PC-9 (cell line): ENCODE measurements around the gene FOXR1.

Experiments
- EZH2 ChIP-seq: fragments of 200-600 bp; sonication (generic); IDR thresholded peaks from 2 replicates; pipeline ENCODE4 v1.8.0; 2017; ENCODE audit warnings: antibody characterized with exemption, low read depth
- TF ChIP-seq, protein P1 (sequence below): fragments of 200-600 bp; sonication (generic); conservative IDR thresholded peaks from 2 replicates; pipeline ENCODE4 v1.6.1; 2017; ENCODE audit warnings: mixed run types, antibody characterized with exemption, mild to moderate bottlenecking, moderate library complexity

DNA sequence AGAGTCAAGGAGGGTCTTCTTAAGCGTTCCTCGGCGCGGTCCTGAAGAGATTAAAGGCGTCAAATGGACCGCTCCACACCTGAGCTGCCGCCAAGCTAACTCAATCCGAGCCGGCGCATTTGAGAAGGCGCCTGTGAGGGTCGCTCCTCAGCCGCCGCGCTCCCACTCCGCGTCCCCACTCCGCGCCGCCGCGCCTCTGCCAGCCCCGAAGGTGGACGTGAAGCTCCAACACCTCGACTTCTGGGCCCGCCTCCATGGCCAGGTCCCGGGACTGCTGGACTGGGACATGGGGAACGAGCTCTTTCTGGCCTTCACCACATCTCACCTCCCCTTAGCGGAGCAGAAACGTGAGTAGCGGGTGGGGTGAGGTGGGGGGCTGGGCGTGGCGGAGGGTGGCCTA, at the start of gene FOXR1:
- TF ChIP-seq, protein P1, sequence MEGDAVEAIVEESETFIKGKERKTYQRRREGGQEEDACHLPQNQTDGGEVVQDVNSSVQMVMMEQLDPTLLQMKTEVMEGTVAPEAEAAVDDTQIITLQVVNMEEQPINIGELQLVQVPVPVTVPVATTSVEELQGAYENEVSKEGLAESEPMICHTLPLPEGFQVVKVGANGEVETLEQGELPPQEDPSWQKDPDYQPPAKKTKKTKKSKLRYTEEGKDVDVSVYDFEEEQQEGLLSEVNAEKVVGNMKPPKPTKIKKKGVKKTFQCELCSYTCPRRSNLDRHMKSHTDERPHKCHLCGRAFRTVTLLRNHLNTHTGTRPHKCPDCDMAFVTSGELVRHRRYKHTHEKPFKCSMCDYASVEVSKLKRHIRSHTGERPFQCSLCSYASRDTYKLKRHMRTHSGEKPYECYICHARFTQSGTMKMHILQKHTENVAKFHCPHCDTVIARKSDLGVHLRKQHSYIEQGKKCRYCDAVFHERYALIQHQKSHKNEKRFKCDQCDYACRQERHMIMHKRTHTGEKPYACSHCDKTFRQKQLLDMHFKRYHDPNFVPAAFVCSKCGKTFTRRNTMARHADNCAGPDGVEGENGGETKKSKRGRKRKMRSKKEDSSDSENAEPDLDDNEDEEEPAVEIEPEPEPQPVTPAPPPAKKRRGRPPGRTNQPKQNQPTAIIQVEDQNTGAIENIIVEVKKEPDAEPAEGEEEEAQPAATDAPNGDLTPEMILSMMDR = no peak
- no peak for TF ChIP-seq EZH2
